CD4-positive, alpha-beta T cell treated with Interleukin-10 for 1 hour (primary cell): ENCODE measurements around the gene WDR35.
A peak's percentile ranks its signal among the peaks of the same experiment; 100 is the strongest.
"Not testable (repeated sequence)": the region's sequence is repeated elsewhere in the genome, so short reads cannot be mapped to it uniquely, and the experiment has no call there.

Source experiments
- DNase-seq: peaks from one replicate; pipeline ENCODE4 v3.0.0-alpha.2; 2020

Gene WDR35

DNA sequence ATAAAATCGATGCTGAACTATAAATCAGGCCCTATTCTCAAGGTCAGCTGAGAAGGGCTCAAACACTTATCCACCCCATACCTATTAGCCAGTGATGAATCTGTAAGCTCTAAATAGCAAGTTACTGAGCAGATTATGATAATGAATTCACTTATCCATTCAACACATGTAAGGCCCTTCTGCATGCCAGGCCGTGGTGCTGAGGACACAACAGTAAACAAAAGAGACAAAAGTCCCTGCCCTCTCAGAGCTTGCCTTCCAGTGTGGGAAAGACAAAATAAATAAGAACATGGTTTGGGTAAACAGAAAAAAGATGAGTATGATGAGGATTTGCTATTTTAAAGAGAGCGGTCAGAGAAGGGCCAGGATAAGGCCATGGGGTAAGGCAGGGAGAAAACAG is 99.8 kb downstream of the WDR35 start:
- no peak for DNase-seq

DNA sequence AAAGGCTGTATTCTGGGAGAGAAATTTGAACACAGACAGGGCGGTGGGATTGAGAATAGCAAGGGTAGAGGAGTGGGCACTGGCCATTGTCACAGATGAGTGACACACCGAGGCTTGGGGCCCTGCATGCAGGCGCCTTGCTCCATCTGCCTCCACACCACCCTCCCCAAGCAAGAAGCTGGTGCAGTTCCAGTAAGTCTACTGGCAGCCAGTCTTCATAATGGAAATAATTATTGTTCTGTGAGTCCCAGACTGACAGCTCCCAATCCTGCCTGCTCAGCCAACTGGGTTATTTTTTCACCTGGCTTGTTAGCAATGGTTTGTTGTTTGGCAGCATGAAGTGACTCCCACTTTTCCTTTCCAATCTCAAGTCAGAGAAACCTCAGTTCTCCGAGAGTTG is 101.1 kb downstream of the WDR35 start:
- DNase-seq: no peak

DNA sequence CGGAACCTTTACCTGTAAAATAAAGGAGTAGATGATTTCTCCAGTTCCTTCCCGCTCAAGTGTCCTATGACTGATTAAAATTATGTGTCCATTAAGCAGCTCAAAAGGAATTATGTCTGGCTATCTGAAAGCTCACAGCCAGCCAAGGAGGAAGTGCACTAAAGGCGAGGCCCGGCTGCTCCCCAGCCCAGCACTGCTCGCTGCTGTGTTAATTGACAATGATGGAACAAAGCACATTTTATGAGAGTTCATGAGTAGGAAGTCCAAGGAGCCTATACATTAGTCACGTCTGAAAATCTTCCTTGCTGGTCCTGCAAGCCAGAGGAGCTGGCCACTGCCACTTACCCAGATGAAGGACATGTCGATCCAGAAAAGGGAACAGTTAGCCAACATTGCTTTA is 102.4 kb downstream of the WDR35 start:
- no peak for DNase-seq

DNA sequence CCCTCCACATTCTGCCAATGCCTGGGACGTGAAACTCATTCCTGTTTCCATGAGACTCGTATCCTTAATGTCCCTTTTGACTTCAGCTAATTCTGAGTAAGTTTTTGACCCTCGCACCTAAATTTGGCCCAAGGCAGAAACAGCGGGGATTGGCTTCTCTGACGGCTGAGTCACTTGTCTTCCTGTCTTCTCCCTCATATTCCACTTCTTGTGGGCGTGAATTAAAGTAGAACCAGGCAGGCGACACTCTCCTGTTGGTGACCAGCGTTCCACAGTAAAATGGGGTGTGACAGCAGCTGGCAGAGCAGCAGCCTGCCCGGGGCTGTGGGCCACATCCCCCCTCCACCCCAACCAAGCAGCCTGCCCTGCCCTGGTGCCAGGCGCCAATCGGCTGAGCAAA is 103.6 kb downstream of the WDR35 start:
- DNase-seq: no peak

DNA sequence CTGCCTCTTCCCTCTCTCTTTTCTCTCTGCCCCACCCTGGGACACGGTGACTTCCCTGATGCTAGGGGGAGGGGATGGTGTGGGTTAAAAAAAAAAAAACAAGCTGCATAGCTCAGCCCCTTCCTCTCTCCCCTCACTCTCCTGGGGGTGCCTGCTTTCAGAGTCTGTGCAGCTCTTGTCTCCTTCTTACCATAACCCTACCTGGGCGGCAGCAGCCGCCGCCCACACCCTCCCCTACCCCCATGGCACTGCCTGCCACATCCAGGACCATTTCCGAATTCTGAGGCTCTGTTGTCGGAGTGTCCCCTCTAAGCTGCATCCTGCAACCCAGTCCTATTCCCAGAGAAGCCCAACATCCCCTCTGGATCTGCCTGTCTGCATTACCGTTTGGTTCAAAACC is 104.1 kb downstream of the WDR35 start:
- no peak for DNase-seq

DNA sequence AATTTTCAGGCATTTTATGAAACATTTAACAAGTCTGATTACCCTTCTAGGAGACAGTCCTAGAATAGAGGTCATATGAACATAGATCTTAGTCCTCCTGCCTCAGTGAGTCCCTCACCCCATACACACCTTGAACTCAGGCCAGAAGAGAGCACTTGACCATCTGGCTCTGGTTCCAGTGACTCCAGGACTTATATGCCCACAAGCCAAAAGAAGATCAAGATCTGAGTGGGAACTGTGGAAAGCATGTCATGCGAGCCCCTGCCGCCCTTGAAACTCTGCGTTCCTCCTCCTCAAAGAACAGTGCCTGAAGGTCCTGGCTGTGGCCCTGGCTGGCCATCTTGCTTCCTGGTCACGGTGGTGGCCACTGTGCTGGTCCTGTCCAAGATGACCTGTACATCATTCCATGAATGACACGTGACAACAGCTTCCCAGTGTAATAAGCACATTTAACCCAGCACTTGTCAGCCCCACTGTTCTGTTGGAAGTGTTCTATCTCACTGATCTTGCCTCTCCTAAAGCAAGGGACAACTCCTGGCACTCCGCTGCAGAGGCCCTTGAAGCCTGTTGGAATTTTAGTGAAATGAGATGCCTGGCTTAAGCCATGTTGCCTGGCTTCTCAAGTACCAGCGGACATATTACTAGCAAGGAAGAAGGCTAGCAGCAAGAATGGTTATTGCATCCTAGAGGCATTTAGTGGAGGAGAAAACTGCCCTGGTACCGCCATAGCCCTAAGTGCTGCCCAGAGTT is 105.8 kb downstream of the WDR35 start:
- DNase-seq: no peak

DNA sequence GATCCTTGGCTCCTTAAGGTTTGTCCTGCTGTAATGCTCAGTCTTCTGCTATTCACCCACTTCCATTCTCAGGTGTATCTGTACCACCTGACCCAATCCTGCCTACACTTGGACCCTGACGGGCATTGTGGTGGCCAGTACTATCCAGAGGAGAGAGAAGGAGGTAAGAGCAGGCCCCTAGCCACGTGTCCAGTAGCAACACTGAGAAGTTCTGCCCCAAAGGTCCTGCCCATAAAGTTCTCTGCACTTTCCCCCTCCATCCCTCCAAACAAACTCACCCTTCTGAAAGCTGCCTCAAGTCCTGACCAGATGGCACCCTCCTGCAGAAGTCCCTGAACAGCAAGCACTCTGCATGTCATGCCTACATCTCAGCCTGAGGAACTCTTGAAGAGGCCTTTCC is 106.4 kb downstream of the WDR35 start:
- DNase-seq: no peak

DNA sequence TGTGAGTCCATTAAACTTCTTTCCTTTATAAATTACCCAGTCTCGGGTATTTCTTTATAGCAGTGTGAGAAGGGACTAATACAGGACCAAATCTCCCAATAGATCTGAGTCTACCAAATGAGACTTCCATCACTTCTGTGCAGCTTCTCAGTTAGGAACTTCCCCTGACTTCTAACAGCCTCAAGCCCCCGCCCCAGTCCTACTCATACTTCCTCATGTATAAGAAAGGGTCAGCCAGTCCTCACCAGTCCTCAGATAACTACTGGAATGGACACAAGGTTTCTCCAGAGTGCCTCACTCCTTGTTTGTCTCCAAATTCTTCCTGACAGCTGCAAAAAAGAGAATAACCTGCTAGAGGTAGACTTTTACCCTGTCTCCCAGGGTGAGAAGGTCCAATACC is 107.6 kb downstream of the WDR35 start:
- DNase-seq: no peak

DNA sequence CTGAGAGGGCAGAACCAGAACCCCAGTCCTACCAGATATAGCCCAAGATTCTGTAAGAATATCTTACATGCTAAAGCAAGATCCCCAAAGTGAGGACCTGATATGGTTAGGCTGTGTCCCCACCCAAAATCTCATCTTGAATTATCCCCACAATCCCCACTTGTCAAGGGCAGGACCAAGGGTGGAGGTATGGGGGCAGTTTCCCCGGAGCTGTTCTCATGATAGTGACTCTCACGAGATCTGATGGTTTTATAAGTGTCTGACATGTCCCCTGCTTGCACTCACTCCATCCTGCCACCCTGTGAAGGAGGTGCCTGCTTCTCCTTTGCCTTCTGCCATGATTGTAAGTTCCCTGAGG is 108.0 kb downstream of the WDR35 start:
- no peak for DNase-seq

DNA sequence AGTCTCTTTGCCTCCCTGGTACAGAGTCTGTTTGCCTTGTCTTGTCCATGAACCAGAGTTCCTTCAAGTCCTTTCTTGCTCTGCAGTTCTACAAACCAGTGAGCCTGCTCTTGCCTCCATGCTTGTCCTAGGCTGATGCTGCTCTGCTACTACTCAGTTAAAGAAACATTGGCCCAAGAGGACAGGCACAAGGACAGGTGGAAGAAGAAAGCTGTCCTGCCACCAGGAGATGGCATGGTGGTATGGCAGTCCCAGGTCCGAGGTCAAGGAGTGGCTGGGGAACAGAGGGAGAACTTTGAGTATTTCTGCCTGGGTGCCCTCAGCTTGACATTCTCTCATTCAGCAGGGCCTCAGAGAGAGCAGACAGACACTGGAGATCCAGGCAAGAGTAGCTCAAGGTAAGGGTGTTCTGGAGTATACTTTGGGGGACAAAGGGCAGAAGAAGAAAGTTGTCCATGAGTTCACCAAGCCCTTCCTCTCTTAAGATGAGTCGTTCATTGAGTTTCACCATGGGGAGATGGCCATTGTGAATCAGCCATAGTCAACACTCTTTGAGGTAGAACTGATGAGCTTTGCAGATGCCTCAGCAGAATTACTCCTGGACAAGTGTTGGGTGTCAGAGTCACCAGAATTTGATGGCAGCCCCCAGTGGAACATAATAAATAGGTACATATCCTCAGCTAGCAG is 108.5 kb downstream of the WDR35 start:
- no peak for DNase-seq

DNA sequence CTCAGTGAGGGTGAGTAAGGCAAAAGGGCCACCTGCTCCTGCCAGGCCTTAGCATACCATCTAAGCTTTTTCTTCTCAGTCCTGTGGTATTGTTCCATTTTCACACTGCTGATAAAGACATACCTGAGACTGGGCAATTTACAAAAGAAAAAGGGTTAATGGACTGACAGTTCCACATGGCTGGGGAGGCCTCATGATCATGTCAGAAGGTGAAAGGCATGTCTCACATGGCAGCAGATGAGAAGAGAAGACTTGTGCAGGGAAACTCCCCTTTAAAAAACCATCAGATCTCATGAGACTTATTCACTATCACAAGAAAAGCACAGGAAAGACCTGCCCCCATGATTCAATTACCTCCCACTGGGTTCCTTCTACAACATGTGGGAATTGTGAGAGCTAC is 109.7 kb downstream of the WDR35 start:
- not testable (repeated sequence) for DNase-seq

DNA sequence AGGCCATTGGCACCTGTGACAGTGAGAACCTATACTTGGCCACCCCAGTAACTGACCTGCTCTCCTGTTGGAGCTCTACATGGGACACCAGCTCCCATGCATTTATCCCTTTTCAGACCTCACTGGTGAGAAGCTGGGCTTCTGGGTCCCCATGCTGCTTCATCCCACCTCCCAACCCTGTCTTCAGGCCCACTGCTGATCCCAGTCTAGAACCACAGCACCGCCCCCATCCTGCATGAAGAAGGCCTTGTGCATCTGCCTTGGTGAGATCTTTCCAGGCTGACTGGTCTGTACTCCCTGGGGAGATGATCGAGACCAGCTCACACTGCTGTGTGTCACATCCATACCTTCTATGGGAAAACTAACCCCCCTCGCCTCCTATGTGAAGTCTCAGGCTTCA is 110.8 kb downstream of the WDR35 start:
- DNase-seq: no peak

DNA sequence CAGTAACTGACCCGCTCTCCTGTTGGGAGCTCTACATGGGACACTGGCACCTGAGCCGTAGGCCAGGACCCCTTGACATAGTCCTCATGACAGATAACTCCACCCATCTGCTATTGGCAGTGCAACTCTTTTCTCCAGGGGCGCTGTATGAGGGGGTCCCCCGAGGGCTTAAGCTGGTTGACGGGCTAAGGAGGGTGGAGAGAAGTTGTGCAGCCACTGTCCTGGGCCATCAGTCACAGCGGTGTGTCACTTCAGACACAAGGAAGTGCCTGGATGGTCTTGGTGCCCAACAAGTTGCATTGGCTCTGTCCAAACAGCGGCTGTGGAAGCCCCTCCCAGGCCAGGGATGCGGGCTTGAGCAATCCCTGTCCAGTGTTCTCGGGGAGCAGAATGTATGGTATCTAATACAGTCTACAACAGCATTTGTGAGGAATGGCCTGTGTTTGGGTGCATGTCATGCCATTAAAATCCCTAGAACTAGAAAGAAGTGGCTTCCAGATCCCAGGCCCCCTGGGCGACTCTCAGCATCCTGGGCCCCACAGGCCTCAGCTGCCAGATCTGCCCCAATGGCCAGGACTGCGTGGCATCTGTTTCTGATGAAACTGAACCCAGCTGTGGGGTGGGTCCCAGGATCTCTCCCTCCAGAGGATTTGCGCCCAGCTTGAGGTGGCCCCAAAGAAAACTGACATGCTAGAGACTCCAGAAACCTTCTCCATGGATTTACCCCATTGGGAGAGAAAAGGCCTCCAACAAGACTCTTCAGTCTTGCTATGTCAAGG is 111.4 kb downstream of the WDR35 start:
- DNase-seq: no peak

DNA sequence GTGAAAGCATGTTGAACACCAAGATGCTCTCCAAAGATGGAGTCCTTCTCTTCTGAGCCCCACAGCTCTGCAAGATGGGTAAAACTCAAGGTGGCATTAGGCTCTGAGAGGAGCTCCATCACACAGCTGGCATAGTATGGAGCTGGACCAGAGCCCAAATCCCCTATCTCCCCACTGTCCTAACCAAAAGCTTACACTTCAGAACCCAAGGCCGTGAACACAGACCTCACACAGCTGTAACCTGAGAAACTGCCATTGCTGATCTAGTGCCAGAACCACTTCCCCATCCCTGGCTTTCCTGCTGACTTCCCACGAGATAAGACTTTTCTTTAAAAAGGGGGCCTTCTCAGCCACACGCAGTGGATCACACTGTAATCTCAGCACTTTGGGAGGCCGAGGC is 113.2 kb downstream of the WDR35 start:
- DNase-seq: no peak

DNA sequence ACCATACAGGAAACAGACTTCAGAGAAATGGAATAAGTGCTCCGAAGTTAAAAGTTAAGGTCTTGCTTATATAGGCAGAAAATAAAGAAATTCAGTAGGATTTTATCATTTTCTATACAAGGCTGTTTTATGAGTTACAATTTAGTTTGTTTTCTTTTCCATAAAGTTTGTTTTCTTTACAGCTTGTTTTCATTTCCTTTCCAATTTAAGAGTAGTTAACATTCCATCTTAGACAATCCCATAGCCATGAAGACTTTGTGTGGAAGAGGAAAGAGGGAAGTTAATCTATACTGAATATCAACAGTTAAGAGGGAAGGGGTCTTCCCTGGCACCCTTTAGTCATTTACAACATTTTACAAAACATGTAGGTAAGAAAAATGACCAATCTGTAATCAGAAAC is 114.6 kb downstream of the WDR35 start:
- no peak for DNase-seq

DNA sequence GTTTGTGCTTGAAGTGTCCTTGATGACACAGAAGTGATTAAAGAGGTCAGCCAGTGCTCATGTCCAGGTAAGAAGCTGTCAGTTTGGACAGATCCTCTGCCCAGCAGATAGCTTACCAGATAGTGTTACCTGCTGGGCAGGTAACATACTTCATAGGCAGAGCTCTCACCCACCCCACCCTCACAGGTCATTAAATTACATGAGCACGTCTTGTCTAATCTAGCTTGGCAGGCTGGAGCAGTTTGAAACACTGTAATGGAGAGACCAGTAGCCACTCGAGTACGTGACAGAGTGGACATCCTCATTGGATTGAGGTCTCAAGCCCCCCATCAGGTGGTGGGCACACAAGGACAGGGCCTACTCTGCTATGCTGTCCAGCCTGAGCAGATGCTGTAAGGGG is 115.2 kb downstream of the WDR35 start:
- no peak for DNase-seq

DNA sequence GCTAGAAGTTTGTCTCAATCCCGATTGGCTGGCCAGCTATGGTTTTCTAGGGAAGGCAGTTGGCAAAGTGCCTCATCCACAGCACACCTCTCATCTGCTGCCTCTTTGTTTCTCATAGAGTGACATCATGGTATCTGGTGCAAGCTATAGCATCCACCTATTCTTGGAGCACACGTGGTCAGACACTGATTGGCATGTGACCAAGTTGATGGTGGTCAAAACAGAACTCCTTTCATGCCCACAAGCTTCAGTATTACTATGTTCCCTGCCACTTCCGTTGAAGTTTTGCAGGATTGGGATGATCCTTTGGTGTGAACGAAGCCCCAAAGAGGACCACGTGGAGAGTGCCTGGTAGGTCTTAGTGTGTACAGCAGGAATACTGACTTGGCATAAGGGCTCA is 116.9 kb downstream of the WDR35 start:
- no peak for DNase-seq

DNA sequence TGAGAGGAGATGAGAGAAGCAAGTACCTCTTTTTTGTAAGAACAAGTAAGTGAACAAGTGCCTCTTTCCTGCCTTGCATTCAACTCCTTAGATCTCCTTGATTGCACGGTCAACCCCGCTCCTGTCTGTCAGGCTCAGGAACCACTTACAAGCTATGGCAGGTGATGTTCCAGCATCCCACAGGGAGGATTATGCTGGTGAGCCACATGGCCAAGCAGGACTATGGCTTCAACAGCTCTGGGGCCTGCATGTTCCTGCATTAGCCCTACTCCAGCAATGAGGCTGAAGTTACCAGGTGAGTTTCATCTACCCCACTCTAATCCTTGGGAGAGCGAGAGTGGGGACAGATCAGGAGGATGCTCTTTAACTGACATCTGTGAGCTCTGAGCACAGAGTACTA is 117.6 kb downstream of the WDR35 start:
- DNase-seq: no peak

DNA sequence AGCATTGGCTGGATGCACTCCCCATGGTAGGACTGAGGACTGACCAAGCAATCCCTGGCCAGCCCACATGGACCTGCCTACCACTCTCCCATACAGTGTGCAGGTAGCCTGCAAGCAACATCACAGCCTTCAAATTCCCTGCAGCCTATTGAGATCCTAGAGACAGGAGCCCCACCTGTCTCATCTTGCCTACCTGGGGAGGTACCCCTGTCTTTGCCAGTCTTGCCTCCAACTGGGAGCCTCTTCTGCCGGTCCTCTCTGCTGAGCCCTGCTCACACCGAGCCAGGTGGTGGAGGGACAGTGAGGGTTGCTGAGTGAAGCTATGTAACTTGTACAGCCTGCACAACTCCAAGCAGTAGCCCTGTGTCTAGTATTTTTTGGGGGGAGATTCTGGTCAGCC is 118.1 kb downstream of the WDR35 start:
- DNase-seq: no peak

DNA sequence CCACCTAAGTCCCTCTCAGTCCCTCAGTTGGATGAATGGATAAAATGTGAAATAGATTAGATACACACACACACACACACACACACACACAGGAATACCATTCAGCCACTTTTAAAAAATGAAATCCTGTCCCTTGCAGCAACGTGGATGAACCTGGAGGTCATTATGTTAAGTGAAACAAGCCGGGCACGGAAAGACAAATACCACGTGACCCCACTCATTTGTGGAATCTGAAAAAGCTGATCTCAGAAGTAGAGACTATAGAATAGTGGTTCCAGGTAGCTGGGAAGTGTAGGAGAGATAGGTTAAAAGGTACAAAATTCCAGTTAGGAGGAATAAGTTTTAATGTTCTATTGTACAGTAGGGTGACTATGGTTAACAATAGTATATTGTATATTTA is 119.1 kb downstream of the WDR35 start:
- no peak for DNase-seq

DNA sequence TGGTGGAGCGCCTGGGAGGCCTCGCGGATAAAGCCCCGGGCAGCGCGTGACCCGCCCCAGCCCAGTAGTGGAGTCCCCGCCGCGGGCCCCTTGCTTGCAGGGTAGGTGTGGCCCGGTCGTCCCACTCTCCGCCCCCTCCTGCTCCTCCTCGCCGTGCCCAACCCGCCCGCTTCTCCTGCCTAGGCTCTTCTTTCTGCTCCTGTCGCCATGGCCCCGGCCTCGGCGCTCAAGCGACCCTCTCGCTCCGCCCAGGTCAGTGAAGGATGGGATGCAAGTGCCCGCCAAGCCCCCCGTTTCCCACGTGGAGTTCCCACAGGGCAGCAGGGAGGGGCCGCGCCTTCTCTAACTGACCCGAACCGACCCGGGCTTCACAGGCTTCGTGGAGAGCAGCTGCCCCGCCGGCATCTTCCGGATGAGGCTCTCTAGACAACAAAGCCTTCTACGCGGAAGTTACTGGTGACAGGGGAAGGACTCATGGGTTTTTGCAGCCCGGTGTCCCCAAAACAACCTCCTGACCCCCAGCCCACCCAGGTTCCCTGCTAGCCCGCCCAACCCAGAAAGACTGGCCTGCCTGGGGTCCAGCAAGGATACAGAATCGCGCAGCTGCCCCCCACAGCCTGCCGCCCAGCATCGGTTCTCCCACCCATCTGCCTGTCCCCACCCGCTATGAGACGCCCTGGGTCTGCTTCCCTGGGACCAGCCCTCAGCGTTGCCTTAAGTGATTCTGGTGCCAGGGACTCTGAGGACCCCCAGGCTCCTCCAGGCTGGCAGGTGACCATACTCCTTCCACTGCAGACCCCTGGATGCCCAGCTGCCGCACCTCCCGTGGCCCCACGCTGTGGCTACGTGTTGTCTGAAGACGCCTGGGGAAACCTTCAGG is 121.0 kb downstream of the WDR35 start:
- peak; percentile 69 for DNase-seq

DNA sequence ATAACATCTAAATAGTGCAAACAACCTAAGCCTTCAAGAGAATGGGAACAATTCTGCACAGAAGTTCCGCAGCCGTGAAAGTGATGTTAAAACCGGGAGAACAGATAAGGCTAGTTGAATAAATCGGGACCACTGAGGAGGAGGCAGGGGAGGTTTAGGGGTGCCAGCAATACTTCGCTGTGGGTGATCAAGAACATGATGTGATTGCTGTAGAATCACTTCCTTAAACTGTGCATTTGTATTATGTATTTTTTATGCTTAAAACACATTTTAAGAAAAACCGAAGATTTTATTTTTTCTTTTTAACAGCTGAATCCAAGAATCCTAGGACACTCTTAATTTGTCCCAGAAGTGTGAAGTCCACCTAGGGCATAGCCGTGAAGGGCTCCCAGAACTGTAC is 121.7 kb downstream of the WDR35 start:
- DNase-seq: no peak

DNA sequence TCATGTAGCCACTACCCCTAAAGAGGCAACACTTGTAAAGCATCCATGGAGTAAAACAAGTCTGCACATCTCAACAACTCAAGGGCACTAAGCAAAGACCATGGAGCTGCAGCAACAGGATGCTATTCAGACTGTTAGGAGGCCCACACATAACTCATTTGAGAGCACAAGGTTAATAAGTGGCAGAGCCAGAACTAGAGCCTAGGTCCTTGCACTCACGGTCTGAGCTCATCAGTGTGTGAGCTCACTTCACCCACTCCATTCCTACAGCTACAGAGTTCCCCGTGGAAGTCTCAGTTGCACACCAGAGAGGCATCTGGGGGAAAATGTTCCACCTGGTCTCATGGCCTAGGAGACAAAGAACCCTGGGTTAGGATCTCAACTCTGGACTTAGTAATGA is 123.1 kb downstream of the WDR35 start:
- no peak for DNase-seq
